ENCODE data around the gene RPS6KA3.

RPS6KA3 gene

DNA sequence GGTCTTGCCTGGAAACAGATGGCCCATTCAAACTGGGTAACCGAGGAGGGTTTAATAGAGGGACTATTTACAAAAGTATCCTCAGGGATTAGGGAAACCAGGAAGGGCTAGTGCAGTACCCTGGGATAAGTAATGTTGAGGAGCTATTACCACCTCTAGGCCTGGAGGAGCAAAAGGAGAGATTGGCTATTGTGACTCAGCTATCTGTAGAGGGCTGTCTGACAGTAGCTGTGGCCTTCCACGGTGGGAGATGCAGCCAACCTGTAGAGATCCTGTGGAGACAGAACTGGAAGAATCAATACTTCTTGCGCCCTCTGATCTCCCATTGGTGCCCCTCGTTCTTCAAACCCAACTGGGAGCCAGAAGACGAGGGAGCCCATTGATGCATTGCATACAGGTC lies 34.1 kb upstream of the RPS6KA3 start:
- Histone ChIP-seq H3K27me3 (ENCODE audit: insufficient read depth, low read length, poor library complexity) (no peaks in the 10 kb centered on the region), H3K79me2 (ENCODE audit: insufficient read depth, low read length) (no peaks in the 10 kb centered on the region), H4K20me1 (ENCODE audit: insufficient read depth, low read length) (no peaks in the 10 kb centered on the region), H3K27ac (ENCODE audit: low read length) (no peak overlapping the region), H3K4me3 (ENCODE audit: low read depth in 1 of 2, low read length in 2 of 2) (no peak overlapping the region), H2AFZ (ENCODE audit: low read depth, low read length) (no peak overlapping the region), H3K9ac (ENCODE audit: low read depth, low read length) (no peak overlapping the region), H3K4me2 (ENCODE audit: insufficient read depth, low read length) (no peak overlapping the region), H3K4me1 (ENCODE audit: insufficient read depth, low read length) (no peaks in the 10 kb centered on the region), H3K36me3 (ENCODE audit: insufficient read depth, low read length) (no peaks in the 10 kb centered on the region), H3K9me3 (ENCODE audit: insufficient read depth, low read length, severe bottlenecking) (no peaks in the 10 kb centered on the region)
- no peak; the same call in 2 of the 3 replicates for ATAC-seq (ENCODE audit: insufficient read depth, low read depth)
- TF ChIP-seq CTCF (IDR thresholded peaks at IDR 0.05; ENCODE audit: borderline replicate concordance, extremely low read depth, low read length, poor library complexity, severe bottlenecking) (no peak), EZH2 (IDR thresholded peaks at IDR 0.05; ENCODE audit: borderline replicate concordance, low read depth, low read length, severe bottlenecking) (no peak)
- DNase-seq, result no peak

GRCh38 chrX:20294957-20295356 lies 28.2 kb upstream of the RPS6KA3 start:
- no peak overlapping the region for H3K4me3 ChIP-seq (ENCODE audit: low read depth in 1 of 2, low read length in 2 of 2)
- H3K4me2 ChIP-seq (ENCODE audit: insufficient read depth, low read length), result no peak overlapping the region
- no peaks in the 10 kb centered on the region for H3K27me3 ChIP-seq (ENCODE audit: insufficient read depth, low read length, poor library complexity)
- no peaks in the 10 kb centered on the region for H3K4me1 ChIP-seq (ENCODE audit: insufficient read depth, low read length)
- H3K9ac ChIP-seq (ENCODE audit: low read depth, low read length), result no peak overlapping the region
- H3K36me3 ChIP-seq (ENCODE audit: insufficient read depth, low read length), result no peaks in the 10 kb centered on the region
- ATAC-seq (ENCODE audit: insufficient read depth, low read depth), result no peak
- no peaks in the 10 kb centered on the region for H3K9me3 ChIP-seq (ENCODE audit: insufficient read depth, low read length, severe bottlenecking)
- H2AFZ ChIP-seq (ENCODE audit: low read depth, low read length), result no peak overlapping the region
- no peak for DNase-seq
- H4K20me1 ChIP-seq (ENCODE audit: insufficient read depth, low read length), result no peaks in the 10 kb centered on the region
- no peaks in the 10 kb centered on the region for H3K79me2 ChIP-seq (ENCODE audit: insufficient read depth, low read length)
- TF ChIP-seq EZH2 (IDR thresholded peaks at IDR 0.05; ENCODE audit: borderline replicate concordance, low read depth, low read length, severe bottlenecking), result no peak
- no peak overlapping the region for H3K27ac ChIP-seq (ENCODE audit: low read length)

DNA sequence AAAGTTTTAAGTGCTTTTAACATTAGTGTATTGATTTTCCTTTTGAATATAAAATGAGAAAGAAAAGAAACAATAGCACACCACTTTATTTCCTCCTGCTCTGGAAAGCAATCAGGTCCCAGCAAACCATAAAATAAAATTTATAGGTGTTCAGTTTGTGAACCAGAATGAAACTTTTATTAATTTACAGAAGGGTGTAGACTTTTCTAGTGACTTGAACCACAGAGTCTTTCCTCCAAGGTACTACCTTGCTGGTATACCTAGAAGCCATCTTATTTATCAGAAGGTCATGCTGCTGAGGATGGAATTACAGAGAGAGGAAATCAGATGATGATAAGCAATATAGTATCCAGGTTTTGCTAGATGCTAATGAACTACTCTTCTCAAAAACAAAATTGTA lies 27.6 kb upstream of the RPS6KA3 start:
- no peaks in the 10 kb centered on the region for H3K9me3 ChIP-seq (ENCODE audit: insufficient read depth, low read length, severe bottlenecking)
- H3K27ac ChIP-seq (ENCODE audit: low read length), result no peak overlapping the region
- H3K4me2 ChIP-seq (ENCODE audit: insufficient read depth, low read length), result no peak overlapping the region
- no peak for ATAC-seq (ENCODE audit: insufficient read depth, low read depth)
- no peak overlapping the region for H2AFZ ChIP-seq (ENCODE audit: low read depth, low read length)
- H3K9ac ChIP-seq (ENCODE audit: low read depth, low read length), result no peak overlapping the region
- no peak for TF ChIP-seq EZH2 (IDR thresholded peaks at IDR 0.05; ENCODE audit: borderline replicate concordance, low read depth, low read length, severe bottlenecking)
- TF ChIP-seq CTCF (IDR thresholded peaks at IDR 0.05; ENCODE audit: borderline replicate concordance, extremely low read depth, low read length, poor library complexity, severe bottlenecking), result no peak
- no peaks in the 10 kb centered on the region for H4K20me1 ChIP-seq (ENCODE audit: insufficient read depth, low read length)
- H3K27me3 ChIP-seq (ENCODE audit: insufficient read depth, low read length, poor library complexity), result no peaks in the 10 kb centered on the region
- H3K79me2 ChIP-seq (ENCODE audit: insufficient read depth, low read length), result no peaks in the 10 kb centered on the region
- no peaks in the 10 kb centered on the region for H3K36me3 ChIP-seq (ENCODE audit: insufficient read depth, low read length)
- no peak overlapping the region for H3K4me3 ChIP-seq (ENCODE audit: low read depth in 1 of 2, low read length in 2 of 2)
- no peak for DNase-seq
- no peaks in the 10 kb centered on the region for H3K4me1 ChIP-seq (ENCODE audit: insufficient read depth, low read length)

GRCh38 chrX:20285511-20285910 lies 18.8 kb upstream of the RPS6KA3 start:
- no peaks in the 10 kb centered on the region for H4K20me1 ChIP-seq (ENCODE audit: insufficient read depth, low read length)
- H3K9ac ChIP-seq (ENCODE audit: low read depth, low read length), result no peak overlapping the region
- DNase-seq, result no peak
- H3K4me1 ChIP-seq (ENCODE audit: insufficient read depth, low read length), result no peaks in the 10 kb centered on the region
- no peak overlapping the region for H3K4me3 ChIP-seq (ENCODE audit: low read depth in 1 of 2, low read length in 2 of 2)
- no peak overlapping the region for H2AFZ ChIP-seq (ENCODE audit: low read depth, low read length)
- no peak for ATAC-seq (ENCODE audit: insufficient read depth, low read depth)
- H3K27me3 ChIP-seq (ENCODE audit: insufficient read depth, low read length, poor library complexity), result no peaks in the 10 kb centered on the region
- no peak overlapping the region for H3K4me2 ChIP-seq (ENCODE audit: insufficient read depth, low read length)
- H3K36me3 ChIP-seq (ENCODE audit: insufficient read depth, low read length), result no peaks in the 10 kb centered on the region
- H3K79me2 ChIP-seq (ENCODE audit: insufficient read depth, low read length), result no peaks in the 10 kb centered on the region
- no peaks in the 10 kb centered on the region for H3K9me3 ChIP-seq (ENCODE audit: insufficient read depth, low read length, severe bottlenecking)
- H3K27ac ChIP-seq (ENCODE audit: low read length), result no peak overlapping the region
- TF ChIP-seq CTCF (IDR thresholded peaks at IDR 0.05; ENCODE audit: borderline replicate concordance, extremely low read depth, low read length, poor library complexity, severe bottlenecking) (no peak), EZH2 (IDR thresholded peaks at IDR 0.05; ENCODE audit: borderline replicate concordance, low read depth, low read length, severe bottlenecking) (no peak)
